Tibial nerve (tissue), 3 donors: ENCODE data around the gene IL1RAPL2.

ENCODE experiments used
- POLR2A ChIP-seq, 2 donors: fragments of 450-650 bp; IDR thresholded peaks; one replicate each; pipeline ENCODE4 v1.6.1; 2017; ENCODE audit warnings: antibody characterized with exemption in 2 of 2, mild to moderate bottlenecking in 2 of 2, moderate library complexity in 2 of 2
- TF ChIP-seq, protein P1 (sequence below), 5 experiments: fragments of 200-600 bp in 3 of 5; fragments of 450-650 bp in 2 of 5; sonication (generic) in 3 of 5; IDR thresholded peaks; one replicate each; pipeline ENCODE4 v1.5.1; 2016 to 2019; ENCODE audit warnings: antibody characterized with exemption in 5 of 5, mild to moderate bottlenecking in 3 of 5, moderate library complexity in 2 of 5

DNA sequence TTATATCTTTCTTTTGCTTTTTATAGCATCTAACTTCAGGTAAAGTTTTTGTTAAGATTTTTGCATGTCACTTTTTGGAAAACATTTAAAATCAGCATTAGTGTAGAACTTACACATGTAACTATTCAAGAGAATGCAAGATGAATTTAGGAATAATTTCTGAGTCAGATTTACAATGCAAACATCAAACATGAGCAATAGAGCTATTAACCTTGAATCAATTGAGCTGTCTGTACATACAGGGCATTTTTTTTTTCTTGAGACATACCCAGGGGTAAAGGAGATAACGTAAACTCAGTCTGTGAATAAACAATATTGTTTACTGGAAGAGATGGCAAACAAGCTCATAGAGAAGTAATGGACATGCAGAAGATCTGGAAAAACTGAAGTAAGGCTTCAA, 311.5 kb downstream of the IL1RAPL2 start:
- TF ChIP-seq, protein P1, sequence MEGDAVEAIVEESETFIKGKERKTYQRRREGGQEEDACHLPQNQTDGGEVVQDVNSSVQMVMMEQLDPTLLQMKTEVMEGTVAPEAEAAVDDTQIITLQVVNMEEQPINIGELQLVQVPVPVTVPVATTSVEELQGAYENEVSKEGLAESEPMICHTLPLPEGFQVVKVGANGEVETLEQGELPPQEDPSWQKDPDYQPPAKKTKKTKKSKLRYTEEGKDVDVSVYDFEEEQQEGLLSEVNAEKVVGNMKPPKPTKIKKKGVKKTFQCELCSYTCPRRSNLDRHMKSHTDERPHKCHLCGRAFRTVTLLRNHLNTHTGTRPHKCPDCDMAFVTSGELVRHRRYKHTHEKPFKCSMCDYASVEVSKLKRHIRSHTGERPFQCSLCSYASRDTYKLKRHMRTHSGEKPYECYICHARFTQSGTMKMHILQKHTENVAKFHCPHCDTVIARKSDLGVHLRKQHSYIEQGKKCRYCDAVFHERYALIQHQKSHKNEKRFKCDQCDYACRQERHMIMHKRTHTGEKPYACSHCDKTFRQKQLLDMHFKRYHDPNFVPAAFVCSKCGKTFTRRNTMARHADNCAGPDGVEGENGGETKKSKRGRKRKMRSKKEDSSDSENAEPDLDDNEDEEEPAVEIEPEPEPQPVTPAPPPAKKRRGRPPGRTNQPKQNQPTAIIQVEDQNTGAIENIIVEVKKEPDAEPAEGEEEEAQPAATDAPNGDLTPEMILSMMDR (IDR thresholded peaks at IDR 0.05), result no peak
- TF ChIP-seq POLR2A (IDR thresholded peaks at IDR 0.05), result no peak
